CD14-positive monocyte (primary cell): ENCODE data around the gene PRSS22. TPM values are rescaled to one million over a fixed set of nuclear protein-coding genes. Genes with fewer than 3 reads are reported as not detected.

Experiments
- DNase-seq, 3 donors: peaks; one replicate each; pipeline ENCODE4 v3.0.0-alpha.2; 2011 to 2022
- H2AFZ ChIP-seq: 2 replicates; pipeline ENCODE4 v1.6.0; 2012; ENCODE audit warnings: mild to moderate bottlenecking, low read depth, low read length, inconsistent platforms; ENCODE audit not compliant: insufficient read depth, poor library complexity, severe bottlenecking
- H3K27ac ChIP-seq, 2 donors: 1 replicate in 1 of 2; 2 replicates in 1 of 2; pipeline ENCODE4 v1.5.1; 2012 to 2013; ENCODE audit warnings: low read length in 2 of 2, control low read depth in 1 of 2, inconsistent platforms in 1 of 2, low read depth in 1 of 2, mild to moderate bottlenecking in 1 of 2
- H3K27me3 ChIP-seq, 2 donors: one replicate each; pipeline versions ENCODE4 v1.6.0 to v1.6.1; 2011 to 2013; ENCODE audit warnings: low read length in 2 of 2; ENCODE audit not compliant: control insufficient read depth in 2 of 2, insufficient read depth in 2 of 2
- H3K36me3 ChIP-seq, 2 donors: replicated peaks in 1 of 2; 1 replicate in 1 of 2; 2 replicates in 1 of 2; pipeline versions ENCODE4 v1.5.1 to v1.6.1; 2012 to 2013; ENCODE audit warnings: low read length in 2 of 2, control low read depth in 1 of 2, inconsistent platforms in 1 of 2, mild to moderate bottlenecking in 1 of 2; ENCODE audit not compliant: insufficient read depth in 2 of 2, control insufficient read depth in 1 of 2
- H3K4me1 ChIP-seq, 2 donors: 1 replicate in 1 of 2; 2 replicates in 1 of 2; pipeline versions ENCODE4 v1.5.1 to v1.6.1; 2012 to 2013; ENCODE audit warnings: low read length in 2 of 2, control low read depth in 1 of 2, inconsistent platforms in 1 of 2, mild to moderate bottlenecking in 1 of 2, moderate library complexity in 1 of 2; ENCODE audit not compliant: insufficient read depth in 2 of 2, control insufficient read depth in 1 of 2
- H3K4me2 ChIP-seq: replicated peaks from 2 replicates; pipeline ENCODE3; 2012; ENCODE audit warnings: low read length, moderate library complexity, mild to moderate bottlenecking; ENCODE audit not compliant: poor library complexity, severe bottlenecking; ENCODE audit errors: extremely low read depth
- H3K4me3 ChIP-seq, 3 experiments: fragments of 200-600 bp in 1 of 3; sonication (generic) in 1 of 3; replicated peaks in 1 of 3; 1 replicate in 2 of 3; 2 replicates in 1 of 3; pipeline ENCODE4 v1.5.1; 2011 to 2013; ENCODE audit warnings: low read length in 3 of 3, mild to moderate bottlenecking in 3 of 3, control low read depth in 2 of 3, low read depth in 2 of 3, inconsistent platforms in 1 of 3, moderate library complexity in 1 of 3
- H3K79me2 ChIP-seq: 2 replicates; pipeline ENCODE4 v1.6.0; 2012; ENCODE audit warnings: mild to moderate bottlenecking, control low read depth, inconsistent platforms, low read length, moderate library complexity; ENCODE audit not compliant: insufficient read depth
- H3K9ac ChIP-seq: 2 replicates; pipeline ENCODE4 v1.6.0; 2017; ENCODE audit warnings: low read length, mild to moderate bottlenecking; ENCODE audit not compliant: insufficient read depth, poor library complexity, severe bottlenecking
- H3K9me3 ChIP-seq, 2 donors: replicated peaks in 1 of 2; 1 replicate in 1 of 2; 2 replicates in 1 of 2; pipeline versions ENCODE4 v1.5.1 to v1.6.1; 2012 to 2013; ENCODE audit warnings: low read length in 2 of 2, control low read depth in 1 of 2; ENCODE audit not compliant: control insufficient read depth in 1 of 2, insufficient read depth in 1 of 2
- H4K20me1 ChIP-seq: 2 replicates; pipeline ENCODE4 v1.6.0; 2012; ENCODE audit warnings: mild to moderate bottlenecking, low read length, control low read depth, moderate library complexity; ENCODE audit not compliant: insufficient read depth
- H3K27ac Mint-ChIP-seq, 7 donors: one replicate each; pipeline ENCODE4 v1.8.0; 2020; ENCODE audit warnings: mild to moderate bottlenecking in 7 of 7, mixed read lengths in 7 of 7, moderate library complexity in 6 of 7, inconsistent platforms in 2 of 7
- H3K27me3 Mint-ChIP-seq, 3 donors: one replicate each; pipeline ENCODE4 v1.8.0; 2021 to 2022; ENCODE audit warnings: low read depth in 3 of 3, mild to moderate bottlenecking in 3 of 3, mixed read lengths in 3 of 3, moderate library complexity in 3 of 3, inconsistent platforms in 1 of 3
- H3K36me3 Mint-ChIP-seq, 2 donors: one replicate each; pipeline ENCODE4 v1.8.0; 2020; ENCODE audit warnings: mixed read lengths in 2 of 2, inconsistent platforms in 1 of 2, mild to moderate bottlenecking in 1 of 2
- H3K4me1 Mint-ChIP-seq: one replicate; pipeline ENCODE4 v1.8.0; 2020; ENCODE audit warnings: mild to moderate bottlenecking, mixed read lengths
- H3K4me3 Mint-ChIP-seq, 2 donors: one replicate each; pipeline ENCODE4 v1.8.0; 2020; ENCODE audit warnings: mild to moderate bottlenecking in 2 of 2, mixed read lengths in 2 of 2, moderate library complexity in 1 of 2
- H3K9me3 Mint-ChIP-seq, 7 donors: one replicate each; pipeline ENCODE4 v1.8.0; 2020 to 2022; ENCODE audit warnings: mixed read lengths in 7 of 7, mild to moderate bottlenecking in 6 of 7, moderate library complexity in 6 of 7, inconsistent platforms in 2 of 7
- CTCF ChIP-seq: fragments of 200-600 bp; IDR thresholded peaks from one replicate; pipeline ENCODE4 v1.8.0; 2022; ENCODE audit warnings: antibody characterized with exemption, mild to moderate bottlenecking
- WGBS: methylation state at CpG from one replicate; pipeline ENCODE4 v1.1.5; 2013; ENCODE audit warnings: missing lambda C conversion rate; ENCODE audit not compliant: insufficient coverage; 5-methylcytosine and 5-hydroxymethylcytosine counted together
- intact Hi-C, 2 donors: fragments of 100-400 bp; cut with micrococcal nuclease; formaldehyde crosslinking; loops; one replicate each; pipeline versions ENCODE4 v1.15.0 to v1.15.1; 2023
- polyA plus RNA-seq, 3 donors: library from polyadenylated mRNA; depleted of rRNA in 1 of 3; unstranded in 2 of 3; stranded (reverse) in 1 of 3; fragments of 300-500 nt in 2 of 3; fragments of >200 nt in 1 of 3; fragmentation: Illumina TruSeq in 2 of 3; gene quantifications; 1 replicate in 2 of 3; 2 replicates in 1 of 3; pipeline ENCODE4 v1.2.3, GENCODE V29; 2012 to 2021

Gene PRSS22
- polyA plus RNA-seq, 3 donors: not detected

DNA sequence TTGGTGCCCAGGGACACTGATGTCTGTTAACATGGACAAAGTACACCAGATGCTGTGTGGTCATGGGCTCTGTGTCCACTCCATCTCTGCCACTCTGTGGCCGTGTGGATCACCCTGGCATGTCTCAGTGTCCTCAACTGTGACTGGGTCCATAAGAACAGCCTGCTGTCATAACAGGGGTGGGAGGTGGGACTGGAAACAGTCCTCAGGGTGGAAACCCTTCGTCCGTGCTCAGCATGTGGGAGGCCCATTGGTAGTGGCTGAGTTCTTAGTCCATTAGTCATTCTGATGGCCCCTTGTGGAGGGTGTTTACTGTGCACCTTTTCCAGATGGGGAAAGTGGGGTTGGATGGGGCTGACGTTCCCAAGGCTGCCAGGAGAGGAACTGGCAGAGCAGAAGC is 37.8 kb upstream of the PRSS22 start:
- Histone ChIP-seq H4K20me1 (no peaks in the 10 kb centered on the region), H3K27me3 (no peaks in the 10 kb centered on the region), H3K36me3 (peaks cover 9 to 10% of the 10 kb centered on the region in 2 donors), H3K9ac (no peak overlapping the region), H3K4me2 (no peak overlapping the region), H3K79me2 (no peaks in the 10 kb centered on the region), H3K9me3 (no peaks in the 10 kb centered on the region), H2AFZ (no peak overlapping the region), H3K4me1 (no peaks in the 10 kb centered on the region), H3K27ac (no peak overlapping the region), H3K4me3 (no peak overlapping the region)
- intact Hi-C loops: no loop called here
- DNase-seq: no peak
- Mint-ChIP-seq H3K9me3 (no peaks in the 10 kb centered on the region), H3K4me3 (no peak overlapping the region), H3K36me3 (peaks cover 5% of the 10 kb centered on the region in 2 donors), H3K4me1 (no peaks in the 10 kb centered on the region), H3K27me3 (peaks cover 0 to 2% (median 0%) of the 10 kb centered on the region in 3 donors), H3K27ac (no peak overlapping the region)
- no peak for TF ChIP-seq CTCF
- WGBS: 97% methylated on average over 4 of the region's 4 CpGs

- no peak for TF ChIP-seq CTCF
- peaks cover 4 to 5% of the 10 kb centered on the region in 2 donors for H3K36me3 Mint-ChIP-seq
- no peaks in the 10 kb centered on the region for H3K4me1 Mint-ChIP-seq
- H4K20me1 ChIP-seq: no peaks in the 10 kb centered on the region
- H3K4me3 Mint-ChIP-seq: no peak overlapping the region
- no peak overlapping the region for H2AFZ ChIP-seq
- no peak overlapping the region for H3K9ac ChIP-seq
- WGBS: 94% methylated on average over 30 of the region's 31 CpGs
- intact Hi-C loops: no loop called here
- H3K27me3 ChIP-seq: no peaks in the 10 kb centered on the region
- peaks cover 0 to 1% (median 0%) of the 10 kb centered on the region in 3 donors for H3K27me3 Mint-ChIP-seq
- no peak overlapping the region for H3K4me2 ChIP-seq
- H3K9me3 ChIP-seq: no peaks in the 10 kb centered on the region
- no peaks in the 10 kb centered on the region for H3K4me1 ChIP-seq
- DNase-seq: no peak
- peaks cover 9 to 10% of the 10 kb centered on the region in 2 donors for H3K36me3 ChIP-seq
- no peaks in the 10 kb centered on the region for H3K79me2 ChIP-seq
- H3K27ac Mint-ChIP-seq: no peak overlapping the region
- H3K27ac ChIP-seq: no peak overlapping the region
- no peak overlapping the region for H3K4me3 ChIP-seq
- H3K9me3 Mint-ChIP-seq: no peaks in the 10 kb centered on the region
Observed at GRCh38 chr16:2894231-2894630, 36.3 kb upstream of the PRSS22 start.
